SW480 (cell line): Measurements from ENCODE around the gene MYO18A.

ENCODE experiments used
- DNase-seq: peaks from one replicate; pipeline ENCODE4 v3.0.0-alpha.2; 2016; ENCODE audit warnings: low spot score

Gene MYO18A

DNA sequence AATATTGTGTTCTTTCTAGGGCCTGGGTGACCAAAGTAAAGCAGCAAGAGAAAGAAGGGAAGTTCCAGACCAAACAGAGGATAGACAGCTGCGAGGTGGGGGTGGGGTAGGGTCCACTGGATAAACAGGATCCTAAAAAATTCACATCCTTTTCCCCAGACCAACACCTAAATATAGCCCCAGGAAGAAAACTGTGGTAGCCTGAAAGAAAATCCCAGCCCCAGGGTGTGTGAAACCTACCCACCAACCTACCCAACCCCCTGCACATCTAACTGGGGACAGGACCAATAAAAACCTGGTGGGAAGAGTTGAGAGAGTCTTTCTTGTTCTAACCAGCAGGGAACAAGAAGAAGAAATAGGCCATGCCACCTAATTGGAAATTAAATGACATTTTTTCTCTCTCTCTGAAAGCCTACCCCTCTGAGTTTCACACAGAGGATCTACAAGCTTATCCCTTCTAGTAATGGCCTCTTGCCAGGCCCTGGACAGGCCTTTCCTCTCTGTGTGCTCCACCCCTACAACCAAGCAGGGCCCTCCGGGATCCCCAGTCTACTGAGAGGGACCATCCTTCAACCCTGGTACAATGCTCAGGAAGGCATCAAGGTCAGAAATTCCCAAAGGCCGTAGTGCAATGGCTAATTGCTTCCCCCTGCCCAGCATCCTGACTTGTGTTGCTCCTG lies 12.0 kb downstream of the MYO18A start:
- no peak for DNase-seq

DNA sequence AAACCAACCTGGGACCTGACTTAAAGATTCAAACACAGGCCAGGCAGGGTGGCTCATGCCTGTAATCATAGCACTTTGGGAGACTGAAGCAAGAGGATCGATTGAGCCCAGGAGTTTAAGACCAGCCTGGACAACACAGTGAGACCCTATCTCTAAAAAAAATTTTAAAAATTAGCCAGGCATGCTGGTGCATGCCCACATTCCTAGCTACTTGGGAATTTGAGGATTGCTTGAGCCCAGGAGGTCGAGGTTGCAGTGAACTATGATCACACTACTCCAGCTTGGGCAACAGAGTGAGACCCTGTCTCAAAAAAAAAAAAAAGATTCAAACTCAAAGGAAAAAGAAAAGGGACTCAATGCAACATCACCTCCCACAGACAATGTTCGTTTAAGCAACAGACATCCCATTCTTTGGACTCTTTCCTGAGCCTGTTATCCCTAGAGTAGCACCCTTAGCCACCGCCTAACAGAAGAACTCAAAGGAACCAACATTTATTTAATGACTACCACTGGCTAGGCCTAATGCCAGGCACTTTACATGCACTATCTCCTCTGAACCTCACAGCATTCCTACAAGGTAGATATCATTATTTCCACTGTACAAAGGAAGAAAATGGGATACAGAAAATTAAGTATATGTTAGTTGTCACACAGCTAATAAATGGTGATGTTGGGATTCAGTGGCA lies 12.7 kb downstream of the MYO18A start:
- DNase-seq, result no peak

DNA sequence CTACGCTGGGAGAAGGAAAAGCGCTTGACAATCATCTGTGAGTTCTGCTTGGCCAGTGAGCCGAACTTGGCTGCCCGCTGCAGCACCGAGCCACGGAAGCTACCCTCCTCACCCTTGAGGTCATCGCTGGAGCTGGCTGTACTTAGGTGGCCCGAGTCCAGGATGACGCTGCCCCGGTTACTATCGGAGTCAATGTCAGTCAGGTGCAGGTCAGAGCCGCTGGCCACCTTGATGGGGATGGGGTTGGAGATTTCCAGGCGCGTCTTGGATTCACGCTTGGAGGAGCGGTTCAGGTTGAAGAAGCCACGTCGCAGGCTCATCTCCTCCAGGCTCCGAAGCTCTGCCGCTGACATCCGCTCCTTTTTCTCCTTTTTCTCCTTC lies 13.7 kb downstream of the MYO18A start:
- no peak for DNase-seq

DNA sequence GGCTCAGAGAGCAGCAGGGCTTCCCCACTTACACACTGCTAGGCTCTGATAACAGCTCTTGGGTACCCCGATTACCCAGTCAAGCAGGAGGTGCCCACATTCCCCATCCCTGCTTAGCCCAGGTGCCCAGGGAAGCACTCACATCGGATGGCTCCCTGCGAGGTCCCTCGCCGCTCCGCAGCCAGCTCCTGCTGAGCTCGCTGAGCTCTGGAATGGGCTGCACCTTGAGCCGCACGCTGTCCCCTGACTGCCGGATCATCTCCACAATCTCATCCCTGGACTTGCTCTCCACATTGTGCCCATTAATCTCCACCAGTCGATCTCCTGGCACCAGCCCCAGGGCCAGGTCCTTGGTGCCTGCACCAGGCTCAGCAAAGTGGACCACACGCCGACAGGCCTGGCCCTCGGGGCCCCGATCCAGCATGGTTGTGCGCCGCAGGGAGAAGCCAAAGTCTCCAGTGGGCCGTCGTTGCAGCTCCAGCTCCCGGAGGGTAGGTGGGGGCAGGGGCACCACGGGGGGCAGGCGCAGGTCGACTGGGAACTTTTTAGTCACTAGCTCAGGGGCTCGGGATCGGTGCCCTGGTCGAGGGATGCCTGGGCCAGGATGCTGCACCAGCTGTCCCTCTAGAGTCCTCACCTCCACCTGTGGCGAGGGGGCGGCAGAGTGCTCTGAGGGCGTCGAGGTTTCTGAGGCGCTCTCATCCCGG lies 14.2 kb downstream of the MYO18A start:
- no peak for DNase-seq

DNA sequence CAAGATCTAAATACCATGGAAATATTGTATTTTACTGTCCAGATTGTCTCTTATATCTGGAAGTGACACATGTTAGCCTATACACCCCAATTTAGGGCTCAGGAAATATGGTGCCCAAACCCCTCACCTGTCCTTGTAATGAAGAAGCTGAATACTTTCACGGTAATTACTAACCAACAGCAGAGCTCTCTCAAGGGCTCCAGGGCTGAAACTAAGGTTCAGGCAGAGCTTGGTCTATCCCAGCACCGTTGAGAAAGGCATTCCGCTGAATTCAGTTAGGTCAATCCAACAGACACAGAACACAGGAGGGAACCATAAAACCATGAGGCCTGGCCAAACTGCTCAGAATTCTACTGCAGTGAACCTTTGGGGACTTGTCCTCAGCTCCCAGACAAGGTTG lies 14.9 kb downstream of the MYO18A start:
- DNase-seq, result no peak

DNA sequence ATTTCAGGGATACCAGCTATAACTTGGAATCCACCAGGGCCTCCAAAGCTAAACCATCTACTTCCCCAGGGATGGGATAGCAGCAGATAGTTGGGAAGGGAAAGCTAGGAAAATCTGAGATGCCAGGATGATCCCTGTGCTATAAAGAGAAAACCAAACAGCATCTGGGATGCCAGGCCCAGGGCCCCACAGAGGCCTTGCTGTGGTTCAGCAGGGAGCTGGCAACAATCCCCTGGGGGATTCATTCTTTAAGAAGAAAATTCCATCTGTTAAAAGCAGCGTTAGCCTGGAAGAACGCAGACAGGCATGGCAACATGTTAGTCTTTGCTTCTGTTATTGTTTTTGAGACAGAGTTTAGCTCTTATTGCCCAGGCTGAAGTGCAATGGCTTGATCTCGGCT lies 16.6 kb downstream of the MYO18A start:
- DNase-seq, result no peak

DNA sequence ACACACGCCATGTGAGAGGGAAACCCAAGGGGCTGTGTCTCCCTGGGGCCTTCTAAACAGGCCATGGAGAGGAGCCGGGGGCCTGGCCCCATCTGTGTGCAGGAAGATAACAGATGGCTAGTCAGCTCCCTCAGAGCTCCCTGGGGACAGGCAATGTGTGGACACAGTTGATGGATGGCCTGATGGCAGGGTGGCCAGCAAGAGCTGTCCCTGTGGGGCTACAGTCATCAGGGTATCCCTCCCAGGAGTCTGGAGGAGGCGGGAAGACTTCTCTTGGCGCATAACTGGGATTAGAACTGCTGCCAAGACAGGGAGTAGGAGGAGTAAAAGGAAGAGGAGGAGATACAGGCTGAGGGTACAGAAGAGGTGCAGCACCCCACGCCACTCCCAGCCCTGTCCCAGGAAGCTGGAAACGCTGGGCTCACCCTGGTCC lies 17.3 kb downstream of the MYO18A start:
- no peak for DNase-seq

DNA sequence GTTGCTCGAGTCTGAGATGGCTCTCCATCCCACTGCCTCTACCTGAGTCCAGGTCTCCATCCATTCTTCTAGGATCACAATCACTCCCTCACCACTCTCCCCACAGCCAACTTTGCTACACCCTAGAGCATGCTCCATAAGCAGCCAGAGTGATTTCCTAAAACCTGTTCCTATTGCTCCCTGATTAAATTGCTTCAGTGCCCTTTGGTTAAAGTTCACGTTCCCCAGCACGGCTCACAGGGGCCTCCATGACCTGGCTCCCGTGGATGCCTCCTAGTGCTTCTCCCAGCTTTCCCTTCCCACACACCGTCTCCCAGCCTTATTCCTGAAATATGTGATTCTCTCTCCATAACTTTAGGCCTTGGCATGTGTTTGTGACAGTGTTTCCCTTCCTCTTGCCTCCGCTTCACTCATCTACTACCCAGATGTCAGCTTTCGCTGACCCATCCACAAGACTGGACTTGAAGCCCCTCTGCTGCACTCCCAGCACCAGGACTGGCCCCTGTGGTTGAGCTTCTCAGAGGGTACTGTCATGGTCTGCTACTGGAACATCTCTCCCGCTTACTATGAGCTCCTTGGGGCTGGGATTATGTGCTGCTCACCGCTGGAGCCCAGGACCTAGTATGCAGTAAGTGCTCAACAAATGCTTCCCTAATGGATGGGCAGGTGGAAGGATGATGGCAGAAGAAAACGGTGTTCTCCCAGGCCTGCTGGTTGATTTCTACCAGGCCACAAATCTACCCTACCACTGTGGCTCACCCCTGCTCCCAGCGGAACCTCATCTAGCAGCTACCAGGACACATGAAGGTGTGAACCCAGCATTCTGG lies 17.9 kb downstream of the MYO18A start:
- no peak for DNase-seq

DNA sequence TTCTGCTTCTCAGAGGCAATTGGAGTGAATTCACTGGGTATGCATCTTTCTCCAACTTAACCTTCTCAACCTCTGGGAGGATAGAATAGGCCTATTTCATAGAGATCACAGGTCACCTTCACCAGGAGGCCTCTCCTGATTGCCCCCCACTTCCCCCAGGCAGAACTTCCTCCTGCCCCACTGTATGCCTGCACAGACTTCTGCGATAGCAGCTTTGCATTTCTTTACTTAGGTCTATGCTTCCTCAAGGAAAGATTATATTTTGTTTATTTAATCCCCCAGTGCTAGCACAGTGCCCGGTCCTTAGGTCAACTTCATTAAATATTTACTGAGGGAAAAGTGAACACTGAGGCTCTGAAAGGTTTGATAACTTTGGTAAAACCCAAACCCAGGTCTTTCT lies 19.9 kb downstream of the MYO18A start:
- DNase-seq, result no peak

DNA sequence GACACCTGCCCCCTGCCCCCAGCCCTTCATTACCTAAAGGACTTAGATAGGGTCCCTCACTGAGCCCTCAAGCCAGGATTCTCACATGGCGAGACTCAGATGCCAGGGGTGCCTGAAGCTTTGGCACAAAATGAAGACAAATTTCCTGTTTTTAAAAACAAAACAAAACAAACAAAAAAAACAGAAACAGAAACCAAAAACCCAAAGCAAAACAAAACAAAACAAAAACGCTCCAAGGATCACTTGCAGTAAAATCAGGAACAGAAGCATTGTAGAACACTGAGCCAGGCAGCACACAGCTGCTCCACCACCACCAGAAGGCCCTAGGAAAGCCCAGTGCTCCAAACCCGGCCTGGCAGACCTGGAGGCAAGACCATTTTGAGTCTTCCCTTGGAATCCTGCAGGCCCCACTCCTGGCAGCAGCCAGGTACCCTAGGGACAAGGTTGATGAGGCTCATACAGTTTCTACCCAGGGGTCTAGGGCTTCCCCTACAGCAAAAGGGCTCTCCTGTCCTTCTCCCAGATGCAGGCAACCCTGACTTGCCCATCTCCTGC lies 20.8 kb downstream of the MYO18A start:
- DNase-seq, result no peak

DNA sequence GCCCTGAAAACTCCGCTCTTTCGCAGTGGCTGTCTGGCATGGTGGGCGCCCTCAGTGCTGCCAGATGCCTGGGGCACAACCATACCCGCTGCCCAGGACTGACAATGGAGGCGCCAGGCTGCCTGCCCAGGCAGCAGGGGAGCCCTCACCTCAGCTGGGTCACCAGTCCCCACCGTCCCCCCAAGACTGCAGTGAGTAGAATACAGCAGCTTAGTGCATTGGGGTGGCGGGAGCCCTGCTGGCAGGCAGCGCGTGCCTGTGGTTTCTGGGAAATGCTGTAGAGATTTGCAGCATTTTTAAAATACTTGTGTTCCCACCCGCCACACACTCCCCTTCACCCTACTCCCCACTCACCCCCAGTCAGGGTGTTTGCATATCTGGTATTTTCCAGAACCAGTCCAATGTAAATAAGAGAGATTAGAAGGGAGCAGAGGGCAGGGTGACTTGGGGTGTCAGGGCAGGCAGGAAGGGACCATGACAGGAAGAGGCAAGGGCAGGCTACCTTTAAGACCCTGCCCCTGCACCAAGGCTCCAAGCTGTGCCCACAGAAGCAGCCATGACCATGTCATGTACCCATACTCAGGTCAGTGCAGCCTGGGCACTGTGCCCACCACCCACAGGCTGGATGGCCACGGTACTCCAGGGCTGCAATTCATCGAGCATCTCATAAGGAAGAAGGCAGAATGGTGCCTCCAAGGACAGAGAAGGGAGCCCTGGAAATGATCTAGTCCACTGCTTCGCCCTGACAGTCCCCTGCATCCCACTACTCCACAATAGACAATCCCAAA lies 21.5 kb downstream of the MYO18A start:
- no peak for DNase-seq

DNA sequence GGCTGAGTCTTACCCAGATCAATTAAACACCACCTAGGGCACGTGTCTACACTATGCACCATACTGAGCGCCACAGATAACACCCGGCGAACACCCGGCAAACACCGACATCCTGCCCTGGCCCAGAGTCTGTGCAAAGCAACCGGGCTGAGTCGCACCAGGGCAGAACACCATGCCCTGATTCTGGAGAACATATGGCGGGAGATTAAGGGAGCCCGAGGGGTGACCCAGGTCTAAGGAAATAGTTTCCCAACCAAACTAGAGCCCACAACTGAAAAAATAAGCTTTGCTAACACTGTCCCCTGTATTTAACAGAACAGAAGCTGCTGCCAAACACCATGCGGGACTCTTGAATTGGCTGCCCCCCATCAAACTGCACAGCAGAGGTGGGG lies 22.1 kb downstream of the MYO18A start:
- no peak for DNase-seq

DNA sequence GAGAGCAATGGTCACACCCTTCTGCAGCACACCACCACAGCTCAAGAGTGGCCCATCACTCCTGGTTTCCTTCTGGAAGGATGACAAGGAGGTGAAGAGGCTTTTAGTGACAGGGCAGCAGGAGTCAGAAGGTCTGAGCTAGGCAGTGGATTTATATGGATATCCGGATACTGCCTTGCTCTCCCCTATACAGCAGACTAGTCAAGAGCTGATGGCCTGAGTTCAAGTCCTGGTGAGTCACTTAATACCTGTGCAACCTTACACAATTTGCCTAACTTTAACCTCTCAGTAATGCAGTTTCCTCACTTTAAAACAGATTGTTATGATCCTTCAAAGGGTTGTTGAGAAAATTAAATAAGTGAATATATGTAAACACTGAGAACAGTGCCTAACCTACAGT lies 22.9 kb downstream of the MYO18A start:
- no peak for DNase-seq

DNA sequence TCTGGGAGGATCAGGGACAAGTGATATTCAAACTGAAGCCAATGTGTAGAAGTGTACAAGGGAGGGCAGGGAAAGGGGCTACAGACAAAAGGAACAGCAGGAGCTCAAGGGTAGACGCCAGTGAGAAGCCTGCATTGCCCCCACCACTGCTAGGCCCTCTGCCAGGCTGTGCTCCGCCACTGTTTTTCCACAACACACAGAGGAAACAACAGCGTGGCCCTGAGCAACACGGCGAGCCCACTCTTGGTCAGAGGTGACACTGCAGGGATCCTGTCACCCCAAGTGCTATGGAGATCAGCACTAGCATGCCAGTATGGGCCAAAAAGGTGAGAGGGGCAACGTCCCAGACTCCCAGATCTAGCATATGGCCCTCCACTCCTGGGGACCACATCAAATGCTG lies 23.4 kb downstream of the MYO18A start:
- no peak for DNase-seq

DNA sequence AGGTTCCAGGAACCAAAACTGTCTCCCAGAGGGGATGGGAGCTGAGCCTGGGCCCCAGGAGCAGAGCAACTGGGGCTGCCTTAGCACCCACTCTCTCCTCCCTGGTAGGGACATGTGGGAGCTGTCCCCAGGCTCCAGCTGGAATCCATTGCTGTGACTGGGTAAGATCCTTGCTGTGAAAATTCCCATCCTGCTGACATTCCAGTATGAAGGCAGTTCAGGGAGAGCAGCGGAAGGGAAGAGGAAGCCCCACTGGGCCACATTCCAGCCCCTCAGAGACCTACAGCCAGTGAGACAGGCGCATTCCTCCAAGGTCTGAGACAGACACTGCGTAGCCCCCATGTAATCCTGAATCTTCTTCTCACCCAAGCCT lies 24.2 kb downstream of the MYO18A start:
- DNase-seq, result no peak

DNA sequence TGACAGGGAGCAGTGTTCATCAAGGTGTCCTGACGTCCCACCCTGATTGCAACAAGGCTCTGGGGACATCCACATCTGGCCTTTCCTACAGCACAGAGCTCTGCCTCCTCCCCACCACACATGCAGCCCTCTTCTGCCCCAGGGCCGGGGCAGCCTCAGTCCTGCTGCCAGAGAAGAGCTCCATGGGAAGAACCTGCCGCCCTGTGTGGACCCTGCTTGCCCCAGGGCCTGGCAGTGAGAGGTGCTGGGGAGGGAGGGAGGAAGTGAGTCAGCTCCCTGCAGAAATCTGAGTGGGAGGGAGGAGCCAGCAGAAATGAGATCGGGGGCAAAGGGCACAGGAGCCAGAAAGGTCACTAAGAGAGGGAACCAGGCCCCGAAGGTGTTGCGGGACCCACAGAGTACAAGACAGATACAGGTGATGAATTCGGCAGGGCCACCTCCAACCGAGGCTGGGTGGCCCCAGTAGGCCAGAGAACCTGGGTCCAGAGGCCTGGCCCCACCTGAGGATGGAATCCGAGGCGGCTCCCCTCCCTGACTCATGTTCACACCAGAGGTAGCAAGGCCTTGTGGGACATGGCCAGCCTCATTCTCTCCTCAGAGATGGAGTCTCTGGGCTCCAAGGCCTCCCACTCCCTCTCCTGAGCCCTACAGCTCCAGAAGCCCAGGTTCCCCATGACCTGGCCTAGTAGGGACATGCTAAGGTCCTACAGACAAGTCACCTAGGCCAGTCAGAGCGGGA lies 24.8 kb downstream of the MYO18A start:
- peak; percentile 85 for DNase-seq

DNA sequence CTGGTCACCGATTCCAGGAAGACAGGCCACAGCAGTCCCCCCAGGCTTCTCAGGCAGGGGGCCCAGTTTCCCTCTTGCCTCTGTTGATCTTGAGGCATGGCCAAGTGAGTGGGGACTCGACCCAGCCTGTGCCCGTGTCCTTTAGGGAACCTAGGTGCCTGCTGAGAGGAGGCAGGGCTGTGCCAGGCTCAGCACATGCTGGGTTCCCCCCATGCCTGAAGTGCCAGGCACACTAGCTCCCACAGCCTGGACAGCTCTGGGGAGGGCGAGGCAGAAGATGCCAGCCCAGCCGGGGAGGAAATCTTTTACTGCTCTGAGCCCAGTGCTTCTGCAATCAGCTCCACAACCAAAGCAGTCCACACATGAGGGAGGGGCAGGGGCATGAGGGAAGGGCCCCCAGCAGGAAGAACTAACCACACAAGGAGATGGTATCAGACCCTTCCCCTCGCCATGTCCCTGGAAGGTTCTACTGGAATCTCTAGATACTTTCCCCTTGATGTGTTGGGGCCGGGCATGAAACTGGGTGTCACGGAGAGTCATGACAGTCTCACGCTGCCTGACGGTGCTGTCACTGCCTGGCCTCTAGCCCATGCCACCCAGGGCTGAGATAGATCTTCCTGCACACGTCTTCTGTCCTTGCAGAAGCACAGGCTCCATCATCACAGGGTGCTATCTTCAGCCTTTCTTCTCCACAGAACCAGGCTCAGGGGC lies 25.5 kb downstream of the MYO18A start:
- DNase-seq, result no peak

DNA sequence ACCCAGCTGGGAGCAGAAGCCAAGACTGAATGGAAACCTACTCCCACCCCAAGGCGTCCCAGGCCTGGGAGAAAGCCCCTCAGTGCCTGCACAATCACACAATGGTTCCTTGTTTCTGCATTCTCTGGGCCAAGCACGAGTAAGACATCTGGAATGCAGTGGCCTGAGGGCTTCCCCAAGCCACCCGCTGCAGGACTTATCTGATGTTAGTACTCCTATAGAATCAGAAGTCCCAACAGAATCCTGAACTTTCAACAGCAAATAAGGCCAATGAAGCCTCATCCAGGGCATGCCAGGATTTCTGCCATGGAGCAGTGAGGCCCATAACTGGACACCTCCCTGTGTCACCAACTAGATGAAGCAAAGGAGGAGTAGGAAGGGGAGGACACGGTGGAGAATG lies 28.6 kb downstream of the MYO18A start:
- DNase-seq, result peak; percentile 77

DNA sequence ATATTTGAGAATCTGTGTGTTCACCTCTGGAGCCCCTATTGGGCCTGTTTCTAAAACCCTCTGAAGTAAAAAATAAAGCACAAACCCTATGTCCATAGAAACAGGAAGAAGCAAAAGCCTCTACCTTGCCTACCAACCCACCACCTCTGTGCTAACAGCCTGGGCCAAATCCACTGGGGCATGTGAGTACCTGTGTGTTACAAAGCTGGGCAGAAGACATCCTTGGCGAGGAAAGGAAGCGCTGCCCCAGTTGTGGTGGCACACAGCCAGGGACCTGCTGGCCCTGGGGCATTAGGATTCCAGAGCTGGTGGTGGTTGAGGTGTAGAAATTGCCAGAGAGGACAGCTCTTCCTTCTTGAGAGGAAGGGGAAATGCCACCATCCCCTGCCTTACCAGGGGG lies 30.0 kb downstream of the MYO18A start:
- DNase-seq, result no peak

DNA sequence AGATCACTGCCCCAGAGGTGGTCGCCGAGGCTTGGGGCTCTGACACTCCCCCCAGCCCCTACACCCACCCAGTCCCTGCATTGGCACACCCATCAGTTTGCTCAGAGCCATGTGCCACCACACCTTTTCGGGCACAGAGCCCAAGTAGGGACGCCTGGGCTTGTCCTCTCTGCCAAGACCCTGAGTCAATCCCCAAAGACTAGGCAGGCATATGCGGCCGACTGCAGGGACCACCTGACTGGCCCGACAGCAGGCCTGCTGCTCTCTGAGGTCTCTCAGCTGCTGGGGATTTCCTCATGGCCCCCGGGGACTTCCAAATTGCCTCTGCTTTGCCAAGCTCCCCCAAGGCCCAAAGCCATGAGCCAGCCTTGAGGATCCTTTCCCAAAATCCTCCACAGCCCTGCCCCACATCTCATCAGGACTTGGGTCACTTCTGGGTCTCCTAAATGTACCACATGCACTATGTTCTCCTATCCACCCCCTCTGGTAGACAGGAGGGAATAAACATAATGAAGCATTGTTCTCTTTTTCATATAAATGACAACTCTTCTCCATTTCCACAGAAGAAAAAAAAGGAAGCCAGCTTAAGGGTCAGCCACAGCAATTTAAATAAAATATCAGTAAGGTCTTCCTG lies 30.6 kb downstream of the MYO18A start:
- no peak for DNase-seq
